Breast epithelium (tissue), 4 donors: ENCODE data around the gene COTL1. TPM values are rescaled to one million over a fixed set of nuclear protein-coding genes. Genes with fewer than 3 reads are reported as not detected.
A peak's percentile ranks its signal among the peaks of the same experiment; 100 is the strongest.

Experiments used
- DNase-seq, 2 donors: peaks; one replicate each; pipeline ENCODE4 v3.0.0-alpha.2; 2019; ENCODE audit warnings: low spot score in 2 of 2
- H3K27ac ChIP-seq, 2 donors: fragments of 200-600 bp; sonication (generic) in 1 of 2; one replicate each; pipeline ENCODE4 v1.5.1; 2016 to 2019; ENCODE audit warnings: mild to moderate bottlenecking in 1 of 2
- H3K27me3 ChIP-seq, 2 donors: fragments of 200-600 bp; sonication (generic) in 1 of 2; one replicate each; pipeline versions ENCODE4 v1.5.1 to v1.6.0; 2017 to 2019; ENCODE audit warnings: control low read depth in 1 of 2, mild to moderate bottlenecking in 1 of 2
- H3K36me3 ChIP-seq: fragments of 200-600 bp; one replicate; pipeline ENCODE4 v1.5.1; 2019
- H3K4me1 ChIP-seq, 2 donors: fragments of 200-600 bp; sonication (generic); one replicate each; pipeline ENCODE4 v1.5.1; 2016 to 2019; ENCODE audit warnings: control low read depth in 1 of 2
- H3K4me3 ChIP-seq, 3 donors: fragments of 200-600 bp; sonication (generic); 1 replicate in 2 of 3; 2 replicates in 1 of 3; pipeline ENCODE4 v1.5.1; 2016 to 2019; ENCODE audit warnings: mild to moderate bottlenecking in 3 of 3, moderate library complexity in 2 of 3
- H3K9me3 ChIP-seq, 2 donors: fragments of 200-600 bp; sonication (generic) in 1 of 2; one replicate each; pipeline ENCODE4 v1.5.1; 2016 to 2019; ENCODE audit warnings: control low read depth in 1 of 2
- POLR2A ChIP-seq: fragments of 450-650 bp; IDR thresholded peaks from one replicate; pipeline ENCODE4 v1.6.1; 2016; ENCODE audit warnings: antibody characterized with exemption, mild to moderate bottlenecking, moderate library complexity
- POLR2AphosphoS5 ChIP-seq, 3 donors: sonication (generic); formaldehyde crosslinking; IDR thresholded peaks; one replicate each; pipeline ENCODE4 v1.6.1; 2017; ENCODE audit warnings: antibody characterized with exemption in 3 of 3
- intact Hi-C: fragments of 100-400 bp; cut with DNase I; formaldehyde crosslinking; loops from one replicate; pipeline ENCODE4 v1.15.1; 2023; ENCODE audit warnings: low total_unique reads
- total RNA-seq, 3 donors: library from RNA; depleted of rRNA; stranded (reverse); fragments of >200 nt; gene quantifications; one replicate each; pipeline ENCODE4 v1.1.0, GENCODE V29; 2016
- TF ChIP-seq, protein P1 (sequence below), 3 donors: fragments of 450-650 bp; IDR thresholded peaks; one replicate each; pipeline ENCODE4 v1.5.1; 2016 to 2017; ENCODE audit warnings: antibody characterized with exemption in 3 of 3, mild to moderate bottlenecking in 3 of 3, moderate library complexity in 3 of 3

The COTL1 gene
- total RNA-seq, result 10 to 100 TPM; 22.0 to 49.2 (median 44.6) TPM

- H3K4me3 ChIP-seq, result peak within 1 kb of the TSS; percentile 69 to 76 (median 72)
- no peak for TF ChIP-seq POLR2A
- peak in 2 of 3 donors; percentile 19 to 60 for TF ChIP-seq POLR2AphosphoS5 (IDR thresholded peaks at IDR 0.05)
- TF ChIP-seq, protein P1, sequence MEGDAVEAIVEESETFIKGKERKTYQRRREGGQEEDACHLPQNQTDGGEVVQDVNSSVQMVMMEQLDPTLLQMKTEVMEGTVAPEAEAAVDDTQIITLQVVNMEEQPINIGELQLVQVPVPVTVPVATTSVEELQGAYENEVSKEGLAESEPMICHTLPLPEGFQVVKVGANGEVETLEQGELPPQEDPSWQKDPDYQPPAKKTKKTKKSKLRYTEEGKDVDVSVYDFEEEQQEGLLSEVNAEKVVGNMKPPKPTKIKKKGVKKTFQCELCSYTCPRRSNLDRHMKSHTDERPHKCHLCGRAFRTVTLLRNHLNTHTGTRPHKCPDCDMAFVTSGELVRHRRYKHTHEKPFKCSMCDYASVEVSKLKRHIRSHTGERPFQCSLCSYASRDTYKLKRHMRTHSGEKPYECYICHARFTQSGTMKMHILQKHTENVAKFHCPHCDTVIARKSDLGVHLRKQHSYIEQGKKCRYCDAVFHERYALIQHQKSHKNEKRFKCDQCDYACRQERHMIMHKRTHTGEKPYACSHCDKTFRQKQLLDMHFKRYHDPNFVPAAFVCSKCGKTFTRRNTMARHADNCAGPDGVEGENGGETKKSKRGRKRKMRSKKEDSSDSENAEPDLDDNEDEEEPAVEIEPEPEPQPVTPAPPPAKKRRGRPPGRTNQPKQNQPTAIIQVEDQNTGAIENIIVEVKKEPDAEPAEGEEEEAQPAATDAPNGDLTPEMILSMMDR (IDR thresholded peaks at IDR 0.05), result no peak
- no peaks in the 10 kb centered on the region for H3K36me3 ChIP-seq
- DNase-seq, result peak; percentile 94
- peak within 1 kb of the TSS; percentile 69 to 75 for H3K27ac ChIP-seq
- no peaks in the 10 kb centered on the region for H3K27me3 ChIP-seq
- H3K4me1 ChIP-seq, result no peaks in the 10 kb centered on the region
- no peaks in the 10 kb centered on the region for H3K9me3 ChIP-seq
- intact Hi-C loops, result loop anchor here (10.0 kb wide), 1 partner anchor 103 kb away; no protein-coding TSS in a partner anchor
These were observed at the start of gene COTL1 for GRCh38 chr16:84617791-84618580. TSS of gene COTL1 (minus strand) at chr16:84618078. CDS start at chr16:84617914, 164 bp downstream.

- no peaks in the 10 kb centered on the region for H3K4me1 ChIP-seq
- H3K9me3 ChIP-seq, result no peaks in the 10 kb centered on the region
- no peak overlapping the region for H3K27ac ChIP-seq
- no peaks in the 10 kb centered on the region for H3K27me3 ChIP-seq
- intact Hi-C loops, result no loop called here
- no peaks in the 10 kb centered on the region for H3K36me3 ChIP-seq
- DNase-seq, result no peak
- TF ChIP-seq POLR2AphosphoS5 (IDR thresholded peaks at IDR 0.05), result no peak
- TF ChIP-seq POLR2A, result no peak
- TF ChIP-seq, protein P1 (IDR thresholded peaks at IDR 0.05), result no peak
- no peak overlapping the region for H3K4me3 ChIP-seq
These were observed 48.0 kb upstream of the COTL1 start for GRCh38 chr16:84665843-84666242.

- no peak overlapping the region for H3K4me3 ChIP-seq
- no peaks in the 10 kb centered on the region for H3K36me3 ChIP-seq
- H3K27ac ChIP-seq, result no peak overlapping the region
- TF ChIP-seq POLR2AphosphoS5 (IDR thresholded peaks at IDR 0.05), result no peak
- TF ChIP-seq, protein P1 (IDR thresholded peaks at IDR 0.05), result no peak
- no peak for TF ChIP-seq POLR2A
- no peaks in the 10 kb centered on the region for H3K4me1 ChIP-seq
- DNase-seq, result no peak
- no peaks in the 10 kb centered on the region for H3K9me3 ChIP-seq
- no peaks in the 10 kb centered on the region for H3K27me3 ChIP-seq
- intact Hi-C loops, result no loop called here
These were observed 47.5 kb upstream of the COTL1 start for GRCh38 chr16:84665359-84665758.

GRCh38 chr16:84663433-84664101, 45.7 kb upstream of the COTL1 start:
- Histone ChIP-seq H3K27me3 (no peaks in the 10 kb centered on the region), H3K36me3 (no peaks in the 10 kb centered on the region), H3K27ac (no peak overlapping the region), H3K4me1 (no peaks in the 10 kb centered on the region), H3K9me3 (no peaks in the 10 kb centered on the region), H3K4me3 (no peak overlapping the region)
- intact Hi-C loops, result no loop called here
- no peak for TF ChIP-seq POLR2A
- TF ChIP-seq POLR2AphosphoS5 (IDR thresholded peaks at IDR 0.05), result no peak
- TF ChIP-seq, protein P1 (IDR thresholded peaks at IDR 0.05), result no peak
- no peak for DNase-seq

DNA sequence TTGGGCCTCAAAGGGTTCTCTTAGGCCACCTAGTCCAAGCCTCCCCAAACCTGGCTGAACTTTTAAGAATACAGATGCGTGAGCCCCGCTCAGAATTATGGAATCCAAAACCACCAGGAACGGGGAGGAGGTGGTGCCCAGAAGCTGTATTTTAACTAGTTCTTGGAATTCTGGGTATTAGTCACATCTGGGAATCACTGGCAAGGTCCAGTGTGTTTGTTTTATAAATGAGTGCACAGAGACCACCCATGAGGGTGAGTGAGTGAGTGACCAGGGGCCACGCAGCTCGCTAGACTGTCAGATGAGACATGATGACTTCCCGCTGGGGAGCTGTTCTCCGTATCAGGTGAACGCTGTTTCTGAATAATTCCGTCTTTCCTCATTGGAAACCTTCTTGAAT, 44.6 kb upstream of the COTL1 start:
- Histone ChIP-seq H3K36me3 (no peaks in the 10 kb centered on the region), H3K27ac (no peak overlapping the region), H3K4me1 (no peaks in the 10 kb centered on the region), H3K27me3 (no peaks in the 10 kb centered on the region), H3K4me3 (no peak overlapping the region), H3K9me3 (no peaks in the 10 kb centered on the region)
- no peak for TF ChIP-seq POLR2AphosphoS5 (IDR thresholded peaks at IDR 0.05)
- no peak for TF ChIP-seq POLR2A
- TF ChIP-seq, protein P1 (IDR thresholded peaks at IDR 0.05), result no peak
- DNase-seq, result no peak
- intact Hi-C loops, result no loop called here
